Measurements from ENCODE around the gene MAFG.
A peak's percentile ranks its signal among the peaks of the same experiment; 100 is the strongest.

MAFG gene

DNA sequence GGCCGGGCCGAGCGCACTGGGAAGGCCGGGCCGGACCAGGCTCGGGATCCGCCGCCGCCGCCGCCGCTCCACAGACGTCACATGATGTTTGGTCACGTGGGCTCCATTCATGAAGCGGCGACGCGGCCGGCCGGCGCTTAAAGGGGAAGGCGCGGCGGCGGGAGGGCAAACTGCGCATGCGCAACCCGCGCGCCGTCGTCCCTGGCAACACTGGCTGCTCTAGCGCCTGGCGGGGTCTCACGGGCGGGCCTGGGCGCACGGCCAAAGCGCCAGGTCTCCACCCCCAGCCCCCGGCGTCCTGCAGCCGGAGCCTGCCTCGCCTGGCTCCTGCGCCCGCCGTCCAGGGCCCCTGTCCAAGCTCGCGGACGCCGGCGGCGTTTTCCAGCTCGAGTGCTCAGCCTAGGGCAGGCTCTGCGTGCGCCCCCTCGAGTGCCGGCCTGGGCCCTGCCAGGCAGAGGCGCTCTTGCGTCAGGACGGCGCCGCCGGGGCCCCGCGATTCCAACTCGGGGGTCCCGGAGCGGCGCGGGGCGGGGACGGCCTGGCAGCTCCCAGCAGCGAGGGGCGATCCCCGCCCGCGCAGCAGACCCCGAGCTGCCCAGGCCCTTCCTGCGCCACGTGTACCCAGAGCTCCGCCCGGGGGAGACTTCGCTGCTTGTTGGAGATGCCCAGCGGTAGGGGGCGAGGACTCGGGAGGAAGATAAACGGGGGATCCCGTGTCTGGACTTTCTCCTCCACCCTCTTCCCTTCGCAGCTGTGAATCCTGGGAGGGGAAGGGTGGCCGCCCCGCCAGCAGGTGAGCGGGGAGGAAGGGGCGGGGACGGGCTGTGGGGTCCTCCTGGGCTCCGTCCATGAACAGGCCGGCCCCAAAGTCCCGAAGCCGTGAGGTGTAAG lies at the start of gene MAFG:
TSS of gene MAFG (minus strand) at position 83 of the 891 bp plus-strand sequence. CDS start 4,550 bp downstream, outside the sequence.
- ATAC-seq, result peak; percentile 66

GRCh38 chr17:81976332-81977210 lies 49.0 kb upstream of the MAFG start:
- peak; percentile 8 for ATAC-seq
- DNase-seq, result peak; percentile 60

More for the DNA sequence above, at the start of gene MAFG:
- peak; percentile 93 for DNase-seq

DNA sequence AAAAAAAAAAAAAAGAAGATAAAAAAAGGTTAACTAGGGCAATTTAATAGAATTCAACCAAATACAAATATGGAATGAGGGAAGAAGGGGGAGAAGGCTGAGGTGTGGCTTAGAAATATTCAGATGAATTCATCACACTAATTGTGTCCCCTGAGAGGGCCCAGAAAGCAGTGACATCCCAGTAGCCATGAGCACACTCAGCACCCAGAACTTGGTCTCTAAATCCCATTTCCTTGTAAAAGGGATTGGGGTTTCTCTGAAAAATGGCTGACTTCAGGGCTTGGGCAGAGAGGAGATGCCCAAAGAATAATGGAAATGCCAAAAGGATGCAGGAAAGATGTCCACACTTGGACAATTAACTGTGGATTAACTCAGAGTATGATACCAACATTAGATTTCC lies 45.9 kb upstream of the MAFG start:
- no peak for ATAC-seq
- no peak for DNase-seq

DNA sequence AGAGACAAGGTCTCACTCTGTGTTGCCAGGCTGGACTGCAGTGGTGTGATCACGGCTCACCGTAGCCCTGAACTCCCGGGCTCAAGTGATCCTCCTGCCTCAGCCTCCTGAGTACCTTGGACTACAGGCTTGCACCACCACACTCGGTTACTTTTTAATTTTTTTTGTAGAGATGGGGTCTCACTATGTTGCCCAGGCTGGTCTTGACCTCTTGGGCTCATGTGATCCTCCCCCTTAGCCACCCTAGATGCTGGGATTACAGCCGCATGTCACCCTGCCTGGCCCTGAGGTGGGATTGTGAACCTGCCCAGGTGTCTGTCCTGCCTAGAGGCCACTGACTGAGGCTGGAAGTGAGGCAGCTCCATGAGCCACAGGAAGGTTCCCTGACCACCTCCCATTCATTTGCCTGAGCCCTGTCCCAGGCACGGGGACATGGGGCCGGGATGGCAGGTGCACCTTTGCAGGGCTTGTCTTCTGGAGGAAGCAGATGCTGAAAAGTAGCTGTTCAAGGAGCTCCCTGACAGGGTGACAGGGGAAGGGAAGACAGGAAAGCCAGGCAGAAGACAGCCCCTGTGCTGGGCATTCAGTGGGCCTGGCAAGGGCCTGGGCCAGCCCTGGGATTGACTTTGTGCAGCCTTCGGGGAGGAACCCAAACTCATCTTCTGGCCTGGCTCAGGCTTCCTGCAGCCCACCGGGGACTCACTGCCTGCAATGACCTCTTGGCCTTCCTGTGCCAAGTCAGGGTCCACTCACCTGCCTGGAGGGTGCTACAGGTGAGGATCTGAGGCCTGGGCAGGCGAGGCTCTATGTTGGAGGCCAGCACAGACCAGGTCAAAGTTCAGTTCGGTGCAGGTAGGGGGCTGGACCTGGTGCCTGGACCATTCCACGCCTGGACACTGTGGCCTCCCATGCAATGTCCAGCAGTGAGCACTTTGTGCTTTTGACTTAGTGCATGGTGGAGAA lies 41.6 kb upstream of the MAFG start:
- no peak for ATAC-seq
- no peak for DNase-seq

DNA sequence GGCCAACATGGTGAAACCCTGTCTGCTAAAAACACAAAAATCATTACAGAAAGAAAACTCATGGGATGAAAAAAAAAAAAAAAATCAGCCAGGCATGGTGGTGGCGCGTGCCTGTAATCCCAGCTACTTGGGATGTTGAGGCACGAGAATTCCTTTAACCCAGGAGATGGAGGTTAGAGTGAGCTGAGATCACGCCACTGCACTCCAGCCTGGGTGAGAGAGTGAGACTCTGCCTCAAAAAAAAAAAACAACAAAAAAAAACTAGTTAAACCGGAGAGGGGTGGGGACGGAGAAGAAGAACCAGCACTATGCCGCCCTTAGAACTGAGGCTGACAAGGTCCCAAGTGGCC lies 40.8 kb upstream of the MAFG start:
- ATAC-seq (no peak), DNase-seq (no peak)

GRCh38 chr17:81967533-81968395 lies 40.2 kb upstream of the MAFG start:
- peak; percentile 94 for ATAC-seq
- DNase-seq, result peak; percentile 90

DNA sequence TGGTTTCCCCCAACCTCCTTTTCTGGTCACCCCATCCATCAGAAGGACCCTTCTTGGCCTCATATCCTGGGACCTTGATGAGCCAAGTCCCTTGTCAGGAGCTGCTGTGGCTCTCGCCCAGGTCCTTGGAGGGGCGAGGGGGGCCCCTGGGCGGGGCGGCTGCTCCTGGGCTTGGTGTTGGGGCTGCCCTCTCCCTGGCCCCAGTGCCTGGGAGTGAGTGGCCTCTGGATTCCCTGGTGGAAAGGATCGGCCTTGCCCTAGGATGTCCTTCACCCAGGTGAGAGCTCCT lies 39.7 kb upstream of the MAFG start:
- DNase-seq (no peak), ATAC-seq (no peak)

DNA sequence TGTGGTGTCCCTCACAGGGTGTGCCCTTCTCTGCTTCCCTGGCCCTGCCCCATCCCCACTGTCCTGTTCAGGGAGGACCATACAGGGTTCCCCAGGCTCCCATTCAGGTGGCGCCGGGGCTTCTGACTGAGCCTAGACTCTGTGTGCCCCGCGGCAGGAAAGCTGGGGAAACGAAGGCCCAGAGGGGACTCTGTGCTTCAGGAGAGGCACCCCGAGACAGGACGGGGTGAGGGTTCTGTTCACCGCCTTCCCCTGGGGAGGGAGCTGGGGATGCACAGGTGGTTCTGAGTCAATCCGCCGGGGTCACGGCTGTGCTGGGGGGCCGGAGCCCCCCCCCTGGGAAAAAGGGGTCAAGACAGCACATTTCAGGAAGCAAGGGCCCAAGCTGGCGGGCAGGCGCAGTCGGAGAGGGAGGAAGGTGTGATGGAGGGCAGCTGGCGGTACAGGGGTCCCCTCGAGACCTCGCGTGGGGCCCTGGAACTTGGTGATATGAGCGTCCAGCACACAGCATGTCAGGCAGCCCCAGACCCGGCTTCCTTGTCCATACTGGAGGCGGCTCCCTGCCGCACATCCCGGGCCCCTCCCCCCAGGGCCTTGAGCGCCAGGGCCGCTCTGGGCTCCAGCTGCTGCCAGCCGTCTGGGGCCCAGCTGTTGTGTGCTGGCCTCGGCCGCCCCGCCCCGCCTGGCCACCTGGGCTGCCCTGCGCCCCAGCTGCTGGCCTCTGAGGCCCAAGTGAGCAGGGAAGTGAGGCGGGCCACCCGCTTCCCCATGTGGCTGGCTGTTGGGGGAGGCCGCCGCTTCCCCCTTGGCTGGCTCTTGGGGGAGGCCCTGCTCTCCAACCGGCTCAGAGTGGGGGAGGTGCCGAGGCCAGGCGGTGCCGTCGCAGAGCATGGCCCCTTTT lies 39.1 kb upstream of the MAFG start:
- no peak for DNase-seq

GRCh38 chr17:81964081-81964849 lies 36.7 kb upstream of the MAFG start:
- no peak for DNase-seq
- no peak for ATAC-seq

More for the DNA sequence above, 39.1 kb upstream of the MAFG start:
- ATAC-seq, result no peak

GRCh38 chr17:81962499-81963441 lies 35.2 kb upstream of the MAFG start:
- DNase-seq, result no peak

DNA sequence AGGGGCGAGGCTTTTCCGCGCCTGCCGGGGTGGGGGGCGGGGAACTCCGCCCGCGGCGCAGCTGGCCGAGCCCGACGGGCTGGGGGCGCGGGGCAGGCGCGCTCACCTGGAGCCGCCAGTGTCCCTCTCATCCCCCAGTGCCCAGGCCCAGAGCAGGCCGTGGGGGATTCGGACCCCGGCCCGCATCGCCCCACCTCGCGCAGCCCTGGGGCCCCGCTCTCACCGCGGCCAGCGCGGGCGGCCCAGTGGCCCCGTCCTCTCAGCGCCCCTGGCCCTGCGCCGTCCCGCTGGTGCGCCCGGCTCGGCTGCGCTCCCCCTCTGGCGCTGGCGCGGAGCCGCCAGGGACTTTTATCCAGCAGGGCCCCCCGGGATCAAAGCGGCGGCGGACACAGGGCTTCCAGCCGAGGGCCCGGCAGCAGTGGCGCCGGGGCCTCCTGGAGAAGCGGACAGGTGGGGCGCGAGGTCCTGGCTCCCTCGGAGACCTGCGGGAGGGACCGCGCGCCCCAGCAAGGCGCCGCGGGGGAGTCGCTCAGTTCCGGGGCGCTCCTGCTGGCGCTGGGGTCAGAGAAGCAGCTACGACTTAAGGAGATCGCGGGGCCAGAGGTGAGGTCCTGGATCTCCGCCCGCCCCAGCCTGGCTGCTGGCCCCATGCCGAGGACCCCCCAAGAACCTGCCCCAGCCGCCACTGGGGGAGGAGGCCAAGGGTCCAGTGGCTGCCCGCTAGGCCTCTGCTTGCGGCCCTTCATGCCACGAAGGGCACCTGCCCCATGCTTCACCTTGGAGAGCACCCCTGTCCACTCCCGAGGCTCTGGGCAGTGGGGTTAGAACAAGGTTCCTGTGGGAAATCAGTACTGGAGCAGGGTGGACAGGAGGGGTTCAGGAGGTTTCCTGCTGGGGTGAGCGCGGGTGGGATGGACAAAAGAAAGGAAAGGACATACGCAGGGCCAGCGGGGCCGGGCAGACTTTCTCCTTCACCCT lies 34.3 kb upstream of the MAFG start:
- DNase-seq (no peak), ATAC-seq (no peak)

More at GRCh38 chr17:81962499-81963441, 35.2 kb upstream of the MAFG start:
- ATAC-seq, result no peak

- DNase-seq, result no peak
- ATAC-seq, result no peak
Observed at GRCh38 chr17:81961087-81961511, 33.6 kb upstream of the MAFG start, which contains the start of gene NOTUM. TSS of gene NOTUM (minus strand) at chr17:81961187. CDS start at chr17:81960909, 278 bp downstream.

DNA sequence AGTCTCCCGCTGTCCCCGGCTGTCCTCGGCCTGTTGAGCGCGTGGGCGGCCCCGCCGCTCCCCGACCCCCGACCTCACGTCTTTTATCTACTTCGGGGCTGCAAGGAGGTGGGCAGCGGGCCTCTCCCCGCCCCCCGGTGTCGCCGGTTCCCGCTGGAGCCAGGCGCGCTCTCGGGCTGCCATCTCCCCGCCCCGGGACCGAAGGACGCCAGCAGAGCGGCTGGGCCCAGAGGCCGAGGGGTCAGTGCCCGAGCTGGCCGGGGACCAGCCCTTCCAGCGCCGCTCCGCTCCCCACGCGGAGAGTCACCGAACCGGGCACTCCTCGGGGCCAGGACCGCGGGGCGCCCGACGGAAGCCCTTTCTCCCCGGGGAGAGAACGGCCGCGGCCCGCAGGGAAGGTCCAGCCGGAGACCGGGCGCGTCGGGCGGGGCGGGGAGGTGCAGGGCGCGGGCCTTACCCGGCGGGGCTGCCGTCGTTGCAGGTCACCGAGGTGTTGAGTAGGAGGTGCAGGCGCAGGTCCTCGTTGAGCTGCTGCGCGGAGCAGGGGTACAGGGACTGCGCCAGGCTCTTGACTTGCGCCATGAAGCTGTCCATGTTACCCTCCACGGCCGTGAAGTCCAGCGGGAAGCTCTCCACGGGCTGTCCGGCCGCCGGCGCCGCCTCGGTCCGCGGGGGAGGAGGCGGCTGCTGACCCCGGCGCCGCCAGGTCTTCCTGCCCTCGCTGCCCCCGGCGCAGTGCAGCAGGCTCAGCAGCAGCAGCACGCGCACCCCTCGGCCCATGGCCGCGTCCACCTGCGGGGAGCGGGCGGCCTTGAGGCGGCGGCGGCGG lies 32.8 kb upstream of the MAFG start:
- no peak for DNase-seq
- ATAC-seq, result no peak

DNA sequence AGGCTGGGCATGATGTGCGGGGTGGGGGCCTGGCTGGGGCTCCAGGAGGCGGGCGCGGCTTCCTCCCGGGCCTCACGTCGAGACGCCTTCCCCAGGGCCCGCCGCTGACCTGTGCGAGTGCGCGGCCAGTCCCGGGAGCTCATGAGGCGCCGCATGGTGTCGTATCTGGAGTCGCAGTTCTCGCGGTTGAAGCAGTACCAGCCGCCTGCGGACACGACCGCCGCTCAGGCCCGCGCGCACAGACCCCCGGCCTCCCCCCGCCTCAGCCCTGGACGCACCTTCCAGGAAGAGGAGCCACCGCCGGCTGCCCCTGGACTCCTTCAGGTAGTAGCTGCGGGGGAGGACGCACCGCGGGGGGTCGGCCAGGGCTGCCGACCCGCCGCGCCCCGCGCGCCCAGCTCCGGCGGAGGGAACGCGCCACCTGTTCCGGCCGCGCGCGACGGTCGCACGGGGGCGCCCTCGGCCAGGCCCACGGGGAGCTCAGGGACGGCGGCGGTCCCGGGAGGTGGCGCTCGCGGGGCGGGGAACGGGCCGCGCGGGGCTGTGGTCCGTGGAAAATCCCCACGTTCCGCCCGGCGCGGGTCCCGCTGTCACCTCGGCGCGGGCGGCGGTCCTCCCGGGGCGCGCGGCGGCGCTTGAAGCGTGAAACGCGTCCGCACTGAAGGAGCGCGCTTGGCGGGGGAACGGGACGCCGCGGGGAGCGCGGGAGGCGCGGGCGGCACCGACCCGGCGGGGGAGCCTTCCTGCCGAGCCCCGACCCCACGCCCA lies 32.0 kb upstream of the MAFG start:
- peak; percentile 88 for DNase-seq

More for the DNA sequence above, 32.0 kb upstream of the MAFG start:
- ATAC-seq, result peak; percentile 92

Measured in stimulated activated naive CD8-positive, alpha-beta T cell treated with anti-CD3 and anti-CD28 coated beads, Interleukin-15, Interleukin-2, amounts not matched to agents 100 U/mL and 50 U/mL, for 24 hours (primary cell).